ENCODE results near the gene NFS1. TPM values are rescaled to one million over a fixed set of nuclear protein-coding genes. Genes with fewer than 3 reads are reported as not detected.
A peak's percentile ranks its signal among the peaks of the same experiment; 100 is the strongest.

Gene NFS1
- total RNA-seq, 1 experiment from 2014 or later, result 69.8 TPM

GRCh38 chr20:35742741-35743523, 43.8 kb upstream of the NFS1 start:
- H3K36me3 Mint-ChIP-seq (ENCODE audit: insufficient read depth, unreplicated experiment), result peaks cover 53% of the 10 kb centered on the region
- ChIA-PET POLR2A (interaction anchor here (0.5 to 3.0 kb wide), 71 partner anchors 8 to 1750 kb away, joined by 3 to 161 read pairs (median 5); partner anchors contain the start of genes CEP250, CPNE1, EDEM2 and EIF2S2), CTCF (interaction anchor here (0.6 to 3.1 kb wide), 21 partner anchors 8 to 395 kb away, joined by 3 to 33 read pairs (median 5); partner anchors contain the start of genes NFS1, PHF20, ROMO1 and SCAND1)
- H3K4me3 Mint-ChIP-seq (ENCODE audit: unreplicated experiment), result peak overlapping the region; percentile 80
- peaks cover 34% of the 10 kb centered on the region for H3K4me1 Mint-ChIP-seq (ENCODE audit: low read depth, unreplicated experiment)
- peak overlapping the region; percentile 49 for H3K4me3 ChIP-seq (ENCODE audit: low read depth, low read length)
- peaks cover 10% of the 10 kb centered on the region for H3K36me3 ChIP-seq (ENCODE audit: control insufficient read depth, insufficient read depth, low read length)
- H3K9me3 Mint-ChIP-seq (ENCODE audit: unreplicated experiment), result no peaks in the 10 kb centered on the region
- DNase-seq, result no peak
- intact Hi-C loops (cut with micrococcal nuclease; ENCODE audit: unreplicated experiment), result loop anchor here (1.0 to 5.0 kb wide), 6 partner anchors 28 to 344 kb away; partner anchors contain the start of genes CPNE1, RBM12 and SCAND1
- H3K4me1 ChIP-seq, result peaks cover 31% of the 10 kb centered on the region
- peak overlapping the region; percentile 96 for H3K27ac Mint-ChIP-seq (ENCODE audit: unreplicated experiment)
- no peaks in the 10 kb centered on the region for H3K9me3 ChIP-seq
- TF ChIP-seq, protein P1, sequence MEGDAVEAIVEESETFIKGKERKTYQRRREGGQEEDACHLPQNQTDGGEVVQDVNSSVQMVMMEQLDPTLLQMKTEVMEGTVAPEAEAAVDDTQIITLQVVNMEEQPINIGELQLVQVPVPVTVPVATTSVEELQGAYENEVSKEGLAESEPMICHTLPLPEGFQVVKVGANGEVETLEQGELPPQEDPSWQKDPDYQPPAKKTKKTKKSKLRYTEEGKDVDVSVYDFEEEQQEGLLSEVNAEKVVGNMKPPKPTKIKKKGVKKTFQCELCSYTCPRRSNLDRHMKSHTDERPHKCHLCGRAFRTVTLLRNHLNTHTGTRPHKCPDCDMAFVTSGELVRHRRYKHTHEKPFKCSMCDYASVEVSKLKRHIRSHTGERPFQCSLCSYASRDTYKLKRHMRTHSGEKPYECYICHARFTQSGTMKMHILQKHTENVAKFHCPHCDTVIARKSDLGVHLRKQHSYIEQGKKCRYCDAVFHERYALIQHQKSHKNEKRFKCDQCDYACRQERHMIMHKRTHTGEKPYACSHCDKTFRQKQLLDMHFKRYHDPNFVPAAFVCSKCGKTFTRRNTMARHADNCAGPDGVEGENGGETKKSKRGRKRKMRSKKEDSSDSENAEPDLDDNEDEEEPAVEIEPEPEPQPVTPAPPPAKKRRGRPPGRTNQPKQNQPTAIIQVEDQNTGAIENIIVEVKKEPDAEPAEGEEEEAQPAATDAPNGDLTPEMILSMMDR (IDR thresholded peaks at IDR 0.05; ENCODE audit: insufficient read depth in 1 of 2, low read depth in 1 of 2, low read length in 1 of 2, severe bottlenecking in 1 of 2, unreplicated experiment in 1 of 2), result no peak
- no peaks in the 10 kb centered on the region for H3K27me3 ChIP-seq (replicated peaks; ENCODE audit: control insufficient read depth, insufficient read depth, low read length)
- TSS peak; percentile 95 for BruUV-seq (replicated peaks)
- no peaks in the 10 kb centered on the region for H3K27me3 Mint-ChIP-seq (ENCODE audit: insufficient read depth, unreplicated experiment)

DNA sequence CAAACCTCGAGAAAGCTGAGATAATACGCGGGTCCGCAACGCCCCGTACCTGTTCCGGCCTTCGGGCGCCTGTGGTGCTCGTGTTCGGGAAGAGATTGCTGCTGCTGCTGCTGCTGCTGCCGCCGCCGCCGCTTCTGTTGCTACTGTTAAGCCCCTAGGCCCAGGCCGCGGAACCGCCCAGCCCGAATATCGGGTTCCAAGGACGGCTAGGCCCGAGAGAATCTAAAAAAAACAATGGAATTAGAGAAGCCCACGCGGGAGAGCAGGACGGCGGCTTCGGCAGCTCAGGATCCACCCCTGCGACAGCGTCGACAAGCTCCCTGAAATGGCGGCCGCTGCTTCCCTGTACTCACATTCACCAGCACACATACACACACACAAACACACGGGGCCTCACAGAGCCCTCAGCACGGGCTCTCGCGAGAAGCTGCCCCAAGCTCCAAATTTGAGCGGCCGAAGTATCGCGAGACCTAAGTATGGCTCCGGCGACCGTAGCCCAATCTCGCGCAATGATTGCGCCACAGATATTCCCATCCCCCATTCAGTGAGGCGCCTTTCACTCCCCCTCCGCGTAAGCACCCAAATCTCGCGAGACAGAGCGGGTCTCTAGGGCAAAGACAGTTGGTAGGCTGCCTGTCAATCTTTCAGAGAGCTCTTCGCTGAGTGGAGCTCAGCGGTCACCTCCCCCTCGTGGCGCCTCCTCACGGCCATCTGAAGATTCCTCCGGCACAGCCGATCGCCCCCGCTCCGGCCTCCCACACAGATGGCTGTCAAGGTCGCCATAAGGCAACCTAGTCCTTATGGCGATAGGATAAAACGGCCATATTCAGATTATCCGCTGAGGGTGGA, 43.0 kb upstream of the NFS1 start, which contains the start of gene RBM39:
RBM39 (minus strand) TSS at position 369 of the 849 bp plus-strand sequence. CDS start 1,386 bp downstream, outside the sequence.
- Mint-ChIP-seq H3K4me3 (ENCODE audit: unreplicated experiment) (peak within 1 kb of the TSS; percentile 80), H3K27me3 (ENCODE audit: insufficient read depth, unreplicated experiment) (no peaks in the 10 kb centered on the region), H3K9me3 (ENCODE audit: unreplicated experiment) (no peaks in the 10 kb centered on the region), H3K27ac (ENCODE audit: unreplicated experiment) (peak within 1 kb of the TSS; percentile 96), H3K36me3 (ENCODE audit: insufficient read depth, unreplicated experiment) (peaks cover 61% of the 10 kb centered on the region), H3K4me1 (ENCODE audit: low read depth, unreplicated experiment) (peaks cover 34% of the 10 kb centered on the region)
- Histone ChIP-seq H3K36me3 (ENCODE audit: control insufficient read depth, insufficient read depth, low read length) (peaks cover 12% of the 10 kb centered on the region), H3K4me3 (ENCODE audit: low read depth, low read length) (peak within 1 kb of the TSS; percentile 77), H3K9me3 (no peaks in the 10 kb centered on the region), H3K4me1 (peaks cover 31% of the 10 kb centered on the region), H3K27me3 (replicated peaks; ENCODE audit: control insufficient read depth, insufficient read depth, low read length) (no peaks in the 10 kb centered on the region)
- ChIA-PET CTCF (interaction anchor here (0.5 to 3.1 kb wide), 28 partner anchors 9 to 868 kb away, joined by 3 to 33 read pairs (median 3); partner anchors contain the start of genes NFS1, PHF20, ROMO1 and SCAND1), POLR2A (interaction anchor here (0.5 to 3.0 kb wide), 91 partner anchors 8 to 1749 kb away, joined by 3 to 161 read pairs (median 5); partner anchors contain the start of genes ACSS2, CEP250, CPNE1 and EDEM2)
- intact Hi-C loops (cut with micrococcal nuclease; ENCODE audit: unreplicated experiment), result loop anchor here (1.0 to 5.0 kb wide), 6 partner anchors 29 to 345 kb away; partner anchors contain the start of genes CPNE1, RBM12 and SCAND1
- DNase-seq, result peak; percentile 100
- TF ChIP-seq, protein P1 (IDR thresholded peaks at IDR 0.05; ENCODE audit: insufficient read depth in 1 of 2, low read depth in 1 of 2, low read length in 1 of 2, severe bottlenecking in 1 of 2, unreplicated experiment in 1 of 2), result peak; percentile 52 to 65
- BruUV-seq (replicated peaks), result no TSS peak
